ENCODE data around the gene EPX.

GRCh38 chr17:58192612-58193011 lies at the start of gene EPX:
- TF ChIP-seq, protein P1, sequence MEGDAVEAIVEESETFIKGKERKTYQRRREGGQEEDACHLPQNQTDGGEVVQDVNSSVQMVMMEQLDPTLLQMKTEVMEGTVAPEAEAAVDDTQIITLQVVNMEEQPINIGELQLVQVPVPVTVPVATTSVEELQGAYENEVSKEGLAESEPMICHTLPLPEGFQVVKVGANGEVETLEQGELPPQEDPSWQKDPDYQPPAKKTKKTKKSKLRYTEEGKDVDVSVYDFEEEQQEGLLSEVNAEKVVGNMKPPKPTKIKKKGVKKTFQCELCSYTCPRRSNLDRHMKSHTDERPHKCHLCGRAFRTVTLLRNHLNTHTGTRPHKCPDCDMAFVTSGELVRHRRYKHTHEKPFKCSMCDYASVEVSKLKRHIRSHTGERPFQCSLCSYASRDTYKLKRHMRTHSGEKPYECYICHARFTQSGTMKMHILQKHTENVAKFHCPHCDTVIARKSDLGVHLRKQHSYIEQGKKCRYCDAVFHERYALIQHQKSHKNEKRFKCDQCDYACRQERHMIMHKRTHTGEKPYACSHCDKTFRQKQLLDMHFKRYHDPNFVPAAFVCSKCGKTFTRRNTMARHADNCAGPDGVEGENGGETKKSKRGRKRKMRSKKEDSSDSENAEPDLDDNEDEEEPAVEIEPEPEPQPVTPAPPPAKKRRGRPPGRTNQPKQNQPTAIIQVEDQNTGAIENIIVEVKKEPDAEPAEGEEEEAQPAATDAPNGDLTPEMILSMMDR (IDR thresholded peaks at IDR 0.05) = no peak
- TF ChIP-seq POLR2A (IDR thresholded peaks at IDR 0.05) = no peak

All from esophagus squamous epithelium (tissue), 4 donors.